Measurements from ENCODE around the gene ROBO3. TPM values are rescaled to one million over a fixed set of nuclear protein-coding genes. Genes with fewer than 3 reads are reported as not detected.

ROBO3 gene
- polyA plus RNA-seq, 4 donors, result 4.5 to 16.1 (median 11.4) TPM

DNA sequence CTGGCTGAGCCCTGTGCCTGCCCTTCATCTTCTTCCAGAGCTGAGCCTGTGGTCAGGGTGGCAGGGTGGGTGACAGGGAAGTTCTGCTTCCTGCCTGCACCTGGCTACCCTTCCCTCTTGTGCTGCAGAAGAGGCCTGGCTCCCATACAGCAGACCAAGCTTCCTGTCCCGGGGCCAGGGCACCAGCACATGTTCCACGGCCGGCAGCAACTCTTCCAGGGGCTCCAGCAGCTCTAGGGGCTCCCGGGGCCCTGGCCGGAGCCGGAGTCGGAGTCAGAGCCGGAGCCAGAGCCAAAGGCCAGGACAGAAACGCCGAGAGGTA, 15.0 kb downstream of the ROBO3 start:
- no peak overlapping the region for H3K4me3 ChIP-seq (ENCODE audit: low read depth in 1 of 3, low read length in 3 of 3)
- H3K27ac ChIP-seq (ENCODE audit: low read depth in 1 of 3, low read length in 2 of 3), result no peak overlapping the region
- WGBS, 3 donors, result 64 to 81% (median 75%) methylated on average over 10 of the region's 10 CpGs
- no peaks in the 10 kb centered on the region for H3K36me3 ChIP-seq (ENCODE audit: control insufficient read depth in 3 of 3, insufficient read depth in 2 of 3, low read depth in 1 of 3, low read length in 3 of 3)
- peaks cover 6 to 15% (median 8%) of the 10 kb centered on the region in 3 donors for H3K4me1 ChIP-seq (ENCODE audit: control insufficient read depth in 3 of 3, insufficient read depth in 2 of 3, low read depth in 1 of 3, low read length in 2 of 3)
- DNase-seq (no peak), FAIRE-seq (no peak)
- peaks cover 0 to 24% (median 0%) of the 10 kb centered on the region in 3 donors for H3K27me3 ChIP-seq (ENCODE audit: control insufficient read depth in 3 of 3, insufficient read depth in 3 of 3, low read length in 3 of 3)
- no peaks in the 10 kb centered on the region for H3K9me3 ChIP-seq (ENCODE audit: control insufficient read depth in 2 of 2, insufficient read depth in 1 of 2, low read depth in 1 of 2, low read length in 1 of 2)

DNA sequence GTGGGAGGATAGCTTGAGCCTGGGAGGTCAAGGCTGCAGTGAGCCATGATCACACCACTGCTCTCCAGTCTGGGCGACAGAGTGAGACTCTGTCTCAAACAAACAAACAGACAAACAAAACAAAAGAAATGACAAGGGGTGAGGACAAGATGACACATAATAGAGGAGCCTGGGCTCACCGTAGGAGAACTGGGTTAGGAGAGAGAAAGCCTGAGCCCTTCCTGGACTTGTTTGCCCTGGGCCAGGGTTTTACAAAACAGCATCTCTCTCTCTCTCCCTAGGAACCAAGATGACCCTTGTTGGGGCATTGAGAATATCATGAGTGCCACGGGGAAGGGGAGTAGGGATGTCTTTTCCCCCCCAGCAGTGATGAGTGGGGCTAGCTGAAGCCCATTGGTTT, 15.7 kb downstream of the ROBO3 start:
- WGBS, 3 donors, result 79 to 88% (median 80%) methylated on average over 3 of the region's 3 CpGs
- no peak overlapping the region for H3K4me3 ChIP-seq (ENCODE audit: low read depth in 1 of 3, low read length in 3 of 3)
- peaks cover 4 to 11% (median 8%) of the 10 kb centered on the region in 3 donors for H3K4me1 ChIP-seq (ENCODE audit: control insufficient read depth in 3 of 3, insufficient read depth in 2 of 3, low read depth in 1 of 3, low read length in 2 of 3)
- DNase-seq (no peak), FAIRE-seq (no peak)
- no peak overlapping the region for H3K27ac ChIP-seq (ENCODE audit: low read depth in 1 of 3, low read length in 2 of 3)
- H3K36me3 ChIP-seq (ENCODE audit: control insufficient read depth in 3 of 3, insufficient read depth in 2 of 3, low read depth in 1 of 3, low read length in 3 of 3), result no peaks in the 10 kb centered on the region
- H3K27me3 ChIP-seq (ENCODE audit: control insufficient read depth in 3 of 3, insufficient read depth in 3 of 3, low read length in 3 of 3), result peaks cover 0 to 17% (median 0%) of the 10 kb centered on the region in 3 donors
- H3K9me3 ChIP-seq (ENCODE audit: control insufficient read depth in 2 of 2, insufficient read depth in 1 of 2, low read depth in 1 of 2, low read length in 1 of 2), result no peaks in the 10 kb centered on the region

DNA sequence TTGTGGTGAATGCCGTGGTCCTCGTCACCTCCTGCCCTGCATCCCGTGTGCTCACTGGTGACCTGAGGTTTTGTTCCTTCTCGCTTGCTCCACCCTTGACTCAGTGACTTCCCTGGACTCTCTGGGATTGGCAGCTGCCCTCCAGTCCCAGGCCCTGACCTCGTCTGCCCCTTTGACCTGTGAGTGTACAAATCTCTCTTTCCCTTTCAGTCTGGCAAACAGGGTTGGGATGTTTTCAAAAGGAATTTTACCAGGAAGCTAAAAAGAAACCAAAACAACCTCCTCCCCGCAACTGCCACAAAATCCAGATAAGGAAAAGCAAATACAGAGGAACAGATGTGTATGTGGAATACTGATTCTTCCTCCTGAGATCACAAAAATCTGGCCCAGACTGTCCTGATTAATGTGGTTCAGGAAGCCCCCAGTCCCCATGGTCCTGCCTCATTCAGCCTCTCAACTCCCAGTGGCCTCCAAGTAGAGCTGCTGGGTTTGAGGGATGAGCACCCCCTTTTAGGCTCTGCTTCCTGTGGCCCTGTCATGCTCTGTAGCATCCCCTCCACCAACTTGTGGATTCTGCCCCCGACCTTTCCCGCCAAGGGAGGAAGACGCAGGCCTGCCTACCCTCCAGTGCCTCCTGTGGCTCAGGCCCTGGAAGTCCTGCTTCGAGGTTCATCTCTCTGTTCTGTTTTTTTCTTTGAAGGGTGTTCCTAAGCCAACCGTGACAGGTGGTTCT, 17.3 kb downstream of the ROBO3 start:
- 32 to 48% (median 38%) methylated on average over 11 of the region's 11 CpGs for WGBS, 3 donors
- no peak for FAIRE-seq
- H3K27ac ChIP-seq (ENCODE audit: low read depth in 1 of 3, low read length in 2 of 3), result no peak overlapping the region

GRCh38 chr11:124884340-124884739, 19.1 kb downstream of the ROBO3 start:
- Histone ChIP-seq H3K4me3 (ENCODE audit: low read depth in 1 of 3, low read length in 3 of 3) (no peak overlapping the region), H3K36me3 (ENCODE audit: control insufficient read depth in 3 of 3, insufficient read depth in 2 of 3, low read depth in 1 of 3, low read length in 3 of 3) (no peaks in the 10 kb centered on the region), H3K27ac (ENCODE audit: low read depth in 1 of 3, low read length in 2 of 3) (no peak overlapping the region), H3K27me3 (ENCODE audit: control insufficient read depth in 3 of 3, insufficient read depth in 3 of 3, low read length in 3 of 3) (peaks cover 0 to 1% (median 0%) of the 10 kb centered on the region in 3 donors), H3K9me3 (ENCODE audit: control insufficient read depth in 2 of 2, insufficient read depth in 1 of 2, low read depth in 1 of 2, low read length in 1 of 2) (no peaks in the 10 kb centered on the region), H3K4me1 (ENCODE audit: control insufficient read depth in 3 of 3, insufficient read depth in 2 of 3, low read depth in 1 of 3, low read length in 2 of 3) (peaks cover 0 to 4% (median 4%) of the 10 kb centered on the region in 3 donors)
- FAIRE-seq, result no peak
- no peak for DNase-seq
- 81 to 100% (median 91%) methylated on average over 1 of the region's 1 CpG for WGBS, 3 donors

More for the DNA sequence above, 17.3 kb downstream of the ROBO3 start:
- no peaks in the 10 kb centered on the region for H3K9me3 ChIP-seq (ENCODE audit: control insufficient read depth in 2 of 2, insufficient read depth in 1 of 2, low read depth in 1 of 2, low read length in 1 of 2)
- H3K4me3 ChIP-seq (ENCODE audit: low read depth in 1 of 3, low read length in 3 of 3), result no peak overlapping the region
- no peaks in the 10 kb centered on the region for H3K36me3 ChIP-seq (ENCODE audit: control insufficient read depth in 3 of 3, insufficient read depth in 2 of 3, low read depth in 1 of 3, low read length in 3 of 3)
- H3K27me3 ChIP-seq (ENCODE audit: control insufficient read depth in 3 of 3, insufficient read depth in 3 of 3, low read length in 3 of 3), result peaks cover 0 to 4% (median 1%) of the 10 kb centered on the region in 3 donors
- H3K4me1 ChIP-seq (ENCODE audit: control insufficient read depth in 3 of 3, insufficient read depth in 2 of 3, low read depth in 1 of 3, low read length in 2 of 3), result peaks cover under 1 to 4% (median 4%) of the 10 kb centered on the region in 3 donors
- peak in 1 of 2 donors; percentile 35 for DNase-seq

DNA sequence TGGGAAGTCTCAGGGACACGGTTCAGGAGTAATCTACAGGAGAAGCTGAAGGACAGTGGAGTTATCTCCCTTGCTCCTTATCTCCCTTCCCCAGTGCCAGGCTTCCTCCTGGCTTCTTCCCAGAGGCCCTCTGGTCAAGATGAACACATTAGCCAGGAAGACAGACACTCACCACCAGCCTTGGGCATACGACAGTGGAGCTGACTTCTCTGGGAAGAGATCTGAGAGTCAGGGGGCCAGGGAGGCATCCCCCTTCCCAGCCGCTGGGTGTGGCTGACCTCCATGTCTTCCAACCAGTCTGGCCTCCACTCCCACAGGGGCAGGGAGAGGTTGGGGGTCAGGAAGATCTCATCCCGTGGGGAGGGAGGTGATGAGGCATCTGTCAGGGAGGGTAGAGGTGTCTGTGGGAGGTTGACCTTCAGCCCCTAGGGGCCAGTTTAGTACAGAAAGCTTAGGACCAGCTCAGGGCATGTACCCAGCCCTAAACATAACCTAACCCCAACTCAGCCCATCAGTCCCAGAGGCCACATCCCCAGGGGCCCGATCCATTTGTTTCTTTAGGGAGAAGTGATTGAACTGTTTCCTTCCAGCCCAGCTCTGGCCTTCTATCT, 19.7 kb downstream of the ROBO3 start:
- Histone ChIP-seq H3K4me1 (ENCODE audit: control insufficient read depth in 3 of 3, insufficient read depth in 2 of 3, low read depth in 1 of 3, low read length in 2 of 3) (peaks cover 0 to 4% (median 4%) of the 10 kb centered on the region in 3 donors), H3K4me3 (ENCODE audit: low read depth in 1 of 3, low read length in 3 of 3) (no peak overlapping the region), H3K27me3 (ENCODE audit: control insufficient read depth in 3 of 3, insufficient read depth in 3 of 3, low read length in 3 of 3) (peaks cover 0 to 1% (median 0%) of the 10 kb centered on the region in 3 donors), H3K27ac (ENCODE audit: low read depth in 1 of 3, low read length in 2 of 3) (no peak overlapping the region), H3K36me3 (ENCODE audit: control insufficient read depth in 3 of 3, insufficient read depth in 2 of 3, low read depth in 1 of 3, low read length in 3 of 3) (no peaks in the 10 kb centered on the region), H3K9me3 (ENCODE audit: control insufficient read depth in 2 of 2, insufficient read depth in 1 of 2, low read depth in 1 of 2, low read length in 1 of 2) (no peaks in the 10 kb centered on the region)
- DNase-seq (no peak), FAIRE-seq (no peak)
- 70 to 72% (median 70%) methylated on average over 4 to 5 of the region's 5 CpGs for WGBS, 3 donors

GRCh38 chr11:124886476-124886875, 21.2 kb downstream of the ROBO3 start:
- Histone ChIP-seq H3K4me1 (ENCODE audit: control insufficient read depth in 3 of 3, insufficient read depth in 2 of 3, low read depth in 1 of 3, low read length in 2 of 3) (peaks cover 0 to 4% (median 4%) of the 10 kb centered on the region in 3 donors), H3K36me3 (ENCODE audit: control insufficient read depth in 3 of 3, insufficient read depth in 2 of 3, low read depth in 1 of 3, low read length in 3 of 3) (no peaks in the 10 kb centered on the region), H3K9me3 (ENCODE audit: control insufficient read depth in 2 of 2, insufficient read depth in 1 of 2, low read depth in 1 of 2, low read length in 1 of 2) (no peaks in the 10 kb centered on the region), H3K4me3 (ENCODE audit: low read depth in 1 of 3, low read length in 3 of 3) (no peak overlapping the region), H3K27me3 (ENCODE audit: control insufficient read depth in 3 of 3, insufficient read depth in 3 of 3, low read length in 3 of 3) (peaks cover 0 to 5% (median 1%) of the 10 kb centered on the region in 3 donors), H3K27ac (ENCODE audit: low read depth in 1 of 3, low read length in 2 of 3) (no peak overlapping the region)
- FAIRE-seq (no peak), DNase-seq (no peak)
- 75 to 82% (median 79%) methylated on average over 11 of the region's 11 CpGs for WGBS, 3 donors

- no peaks in the 10 kb centered on the region for H3K9me3 ChIP-seq (ENCODE audit: control insufficient read depth in 2 of 2, insufficient read depth in 1 of 2, low read depth in 1 of 2, low read length in 1 of 2)
- 77 to 87% (median 87%) methylated on average over 11 to 12 of the region's 12 CpGs for WGBS, 3 donors
- no peak overlapping the region for H3K4me3 ChIP-seq (ENCODE audit: low read depth in 1 of 3, low read length in 3 of 3)
- H3K4me1 ChIP-seq (ENCODE audit: control insufficient read depth in 3 of 3, insufficient read depth in 2 of 3, low read depth in 1 of 3, low read length in 2 of 3), result peaks cover 0 to 4% (median 3%) of the 10 kb centered on the region in 3 donors
- DNase-seq, result no peak
- H3K36me3 ChIP-seq (ENCODE audit: control insufficient read depth in 3 of 3, insufficient read depth in 2 of 3, low read depth in 1 of 3, low read length in 3 of 3), result no peaks in the 10 kb centered on the region
- H3K27ac ChIP-seq (ENCODE audit: low read depth in 1 of 3, low read length in 2 of 3), result no peak overlapping the region
- no peak for FAIRE-seq
- H3K27me3 ChIP-seq (ENCODE audit: control insufficient read depth in 3 of 3, insufficient read depth in 3 of 3, low read length in 3 of 3), result peaks cover 0 to 9% (median 1%) of the 10 kb centered on the region in 3 donors
Observed at GRCh38 chr11:124886978-124887666, 21.9 kb downstream of the ROBO3 start.

GRCh38 chr11:124887667-124888013, 22.4 kb downstream of the ROBO3 start:
- no peaks in the 10 kb centered on the region for H3K36me3 ChIP-seq (ENCODE audit: control insufficient read depth in 3 of 3, insufficient read depth in 2 of 3, low read depth in 1 of 3, low read length in 3 of 3)
- H3K4me3 ChIP-seq (ENCODE audit: low read depth in 1 of 3, low read length in 3 of 3), result no peak overlapping the region
- no peak for DNase-seq
- WGBS, 3 donors, result 75 to 86% (median 84%) methylated on average over 3 of the region's 3 CpGs
- no peak for FAIRE-seq
- no peaks in the 10 kb centered on the region for H3K9me3 ChIP-seq (ENCODE audit: control insufficient read depth in 2 of 2, insufficient read depth in 1 of 2, low read depth in 1 of 2, low read length in 1 of 2)
- peaks cover 0 to 10% (median 1%) of the 10 kb centered on the region in 3 donors for H3K27me3 ChIP-seq (ENCODE audit: control insufficient read depth in 3 of 3, insufficient read depth in 3 of 3, low read length in 3 of 3)
- no peak overlapping the region for H3K27ac ChIP-seq (ENCODE audit: low read depth in 1 of 3, low read length in 2 of 3)
- H3K4me1 ChIP-seq (ENCODE audit: control insufficient read depth in 3 of 3, insufficient read depth in 2 of 3, low read depth in 1 of 3, low read length in 2 of 3), result no peaks in the 10 kb centered on the region
